H1 (cell line): ENCODE results near the gene GALNT4. TPM values are rescaled to one million over a fixed set of nuclear protein-coding genes. Genes with fewer than 3 reads are reported as not detected.

ENCODE experiments used
- CTCF ChIA-PET: fragments of 300-600 bp; sonication (Branson Sonifier 250); formaldehyde crosslinking; loops from one replicate; lab custom pipeline; 2021; ENCODE audit not compliant: partially characterized antibody; lab: Charles Lee
- POLR2A ChIA-PET: fragments of 300-600 bp; sonication (Branson Sonifier 250); formaldehyde crosslinking; loops from one replicate; lab custom pipeline; 2021; ENCODE audit warnings: inconsistent platforms; ENCODE audit not compliant: partially characterized antibody; lab: Charles Lee
- DNase-seq, 2 experiments: peaks; one replicate each; pipeline versions ENCODE4 v3.0.0 to v3.0.0-alpha.2; 2010 to 2022; ENCODE audit warnings: low spot score in 2 of 2, low read depth in 1 of 2, mixed read lengths in 1 of 2
- FAIRE-seq: peaks from 2 replicates; lab custom pipeline; 2011; peaks lifted over from hg19 to GRCh38; lab: Jason Lieb, UNC
- H2AFZ ChIP-seq: 2 replicates; pipeline ENCODE4 v1.8.1; 2012; ENCODE audit warnings: low read length, inconsistent platforms
- H2AK5ac ChIP-seq: 2 replicates; pipeline ENCODE4 v1.6.1; 2013; ENCODE audit warnings: low read depth, low read length
- H2BK120ac ChIP-seq: replicated peaks from 2 replicates; pipeline ENCODE3; 2013; ENCODE audit warnings: low read depth, low read length, inconsistent platforms
- H2BK12ac ChIP-seq: 2 replicates; pipeline ENCODE4 v1.6.1; 2013; ENCODE audit warnings: low read depth, low read length
- H2BK15ac ChIP-seq: 2 replicates; pipeline ENCODE4 v1.6.1; 2013; ENCODE audit warnings: low read length
- H2BK20ac ChIP-seq: 2 replicates; pipeline ENCODE4 v1.6.1; 2013; ENCODE audit warnings: low read length
- H2BK5ac ChIP-seq: 2 replicates; pipeline ENCODE4 v1.6.1; 2013; ENCODE audit warnings: low read depth, low read length
- H3K14ac ChIP-seq: 2 replicates; pipeline ENCODE4 v1.6.1; 2013; ENCODE audit warnings: inconsistent platforms; ENCODE audit not compliant: insufficient read length
- H3K18ac ChIP-seq: 2 replicates; pipeline ENCODE4 v1.6.1; 2013; ENCODE audit warnings: low read length; ENCODE audit errors: extremely low read depth
- H3K23ac ChIP-seq: 2 replicates; pipeline ENCODE4 v1.6.1; 2013; ENCODE audit warnings: inconsistent platforms; ENCODE audit not compliant: insufficient read length
- H3K23me2 ChIP-seq: 2 replicates; pipeline ENCODE4 v1.6.1; 2013; ENCODE audit warnings: low read depth, low read length
- H3K27ac ChIP-seq: 2 replicates; pipeline ENCODE4 v1.6.1; 2011; ENCODE audit warnings: low read depth, low read length, inconsistent platforms
- H3K27me3 ChIP-seq, 4 experiments: replicated peaks in 1 of 4; 1 replicate in 1 of 4; 2 replicates in 3 of 4; pipeline versions ENCODE4 v1.6.1 to v1.8.1; 2011 to 2013; ENCODE audit warnings: low read length in 3 of 4, mild to moderate bottlenecking in 3 of 4, inconsistent platforms in 2 of 4, mixed read lengths in 2 of 4, moderate library complexity in 1 of 4; ENCODE audit not compliant: control insufficient read depth in 3 of 4, insufficient read depth in 3 of 4; ENCODE audit errors: extremely low read depth in 1 of 4
- H3K36me3 ChIP-seq, 4 experiments: 2 replicates each; pipeline versions ENCODE4 v1.6.1 to v1.8.1; 2011 to 2013; ENCODE audit warnings: mild to moderate bottlenecking in 4 of 4, low read length in 3 of 4, moderate library complexity in 2 of 4, control low read depth in 1 of 4, inconsistent platforms in 1 of 4; ENCODE audit not compliant: insufficient read depth in 4 of 4, control insufficient read depth in 2 of 4
- H3K4ac ChIP-seq: replicated peaks from 2 replicates; pipeline ENCODE3; 2013; ENCODE audit warnings: low read length, low read depth, mixed read lengths, inconsistent platforms; ENCODE audit not compliant: insufficient read length
- H3K4me1 ChIP-seq, 4 experiments: replicated peaks in 1 of 4; 1 replicate in 1 of 4; 2 replicates in 3 of 4; pipeline versions ENCODE4 v1.6.1 to v1.8.1; 2011 to 2013; ENCODE audit warnings: low read length in 3 of 4, inconsistent platforms in 2 of 4, mixed read lengths in 1 of 4; ENCODE audit not compliant: insufficient read depth in 4 of 4, control insufficient read depth in 3 of 4
- H3K4me2 ChIP-seq, 2 experiments: 2 replicates each; pipeline versions ENCODE4 v1.6.1 to v1.8.1; 2011 to 2013; ENCODE audit warnings: low read depth in 2 of 2, low read length in 2 of 2, control low read depth in 1 of 2, inconsistent platforms in 1 of 2, mild to moderate bottlenecking in 1 of 2; ENCODE audit not compliant: insufficient read depth in 1 of 2
- H3K4me3 ChIP-seq, 4 experiments: fragments of 200-600, 300-600 bp in 1 of 4; sonication (generic), shearing (Covaris generic), sonication (Bioruptor Twin) in 1 of 4; 2 replicates each; pipeline versions ENCODE4 v1.5.1 to v1.8.1; 2011 to 2016; ENCODE audit warnings: low read length in 4 of 4, low read depth in 3 of 4, control low read depth in 2 of 4, inconsistent platforms in 2 of 4, mild to moderate bottlenecking in 2 of 4, mixed read lengths in 1 of 4, moderate library complexity in 1 of 4; ENCODE audit not compliant: insufficient read depth in 2 of 4; ENCODE audit errors: extremely low read depth in 1 of 4
- H3K56ac ChIP-seq: replicated peaks from 2 replicates; pipeline ENCODE3; 2013; ENCODE audit warnings: low read depth, mild to moderate bottlenecking, mixed read lengths, low read length, inconsistent platforms; ENCODE audit not compliant: insufficient read length
- H3K79me1 ChIP-seq: 2 replicates; pipeline ENCODE4 v1.6.1; 2013; ENCODE audit warnings: low read depth, low read length, control low read depth
- H3K79me2 ChIP-seq, 2 experiments: 2 replicates each; pipeline versions ENCODE4 v1.6.1 to v1.8.1; 2012 to 2013; ENCODE audit warnings: low read length in 2 of 2, mild to moderate bottlenecking in 2 of 2, inconsistent platforms in 1 of 2; ENCODE audit not compliant: insufficient read depth in 2 of 2, control insufficient read depth in 1 of 2
- H3K9ac ChIP-seq, 4 experiments: replicated peaks in 1 of 4; 1 replicate in 1 of 4; 2 replicates in 3 of 4; pipeline versions ENCODE4 v1.6.1 to v1.8.1; 2011 to 2013; ENCODE audit warnings: low read depth in 3 of 4, low read length in 3 of 4, control low read depth in 2 of 4, mild to moderate bottlenecking in 2 of 4, moderate library complexity in 2 of 4, inconsistent platforms in 1 of 4; ENCODE audit errors: extremely low read depth in 1 of 4
- H3K9me3 ChIP-seq, 2 experiments: 2 replicates each; pipeline versions ENCODE4 v1.6.1 to v1.8.1; 2012 to 2013; ENCODE audit warnings: mild to moderate bottlenecking in 2 of 2, moderate library complexity in 2 of 2, control low read depth in 1 of 2, inconsistent platforms in 1 of 2, low read depth in 1 of 2, low read length in 1 of 2, mixed read lengths in 1 of 2; ENCODE audit not compliant: insufficient read depth in 2 of 2
- H4K20me1 ChIP-seq, 2 experiments: replicated peaks in 1 of 2; 2 replicates each; pipeline versions ENCODE3 to v1.8.1; 2011 to 2013; ENCODE audit warnings: inconsistent platforms in 2 of 2, low read length in 2 of 2, mild to moderate bottlenecking in 1 of 2; ENCODE audit not compliant: insufficient read depth in 2 of 2, control insufficient read depth in 1 of 2
- H4K5ac ChIP-seq: 2 replicates; pipeline ENCODE4 v1.6.1; 2013; ENCODE audit warnings: low read length, low read depth, mixed read lengths, inconsistent platforms; ENCODE audit not compliant: insufficient read length
- H4K8ac ChIP-seq: 2 replicates; pipeline ENCODE4 v1.8.0; 2013; ENCODE audit warnings: mild to moderate bottlenecking, moderate library complexity, low read length, inconsistent platforms; ENCODE audit not compliant: insufficient read depth; ENCODE audit errors: extremely low read depth
- H4K91ac ChIP-seq: replicated peaks from 2 replicates; pipeline ENCODE3; 2013; ENCODE audit warnings: low read length, mixed read lengths, inconsistent platforms; ENCODE audit not compliant: insufficient read length
- CEBPB ChIP-seq: IDR thresholded peaks from 2 replicates; pipeline ENCODE4 v1.6.1; 2012; ENCODE audit warnings: low read depth, low read length
- CREB1 ChIP-seq: IDR thresholded peaks from 2 replicates; pipeline ENCODE4 v1.6.1; 2012; ENCODE audit warnings: inconsistent platforms
- CTBP2 ChIP-seq: IDR thresholded peaks from 2 replicates; pipeline ENCODE4 v1.7.0; 2011; ENCODE audit warnings: borderline replicate concordance, mild to moderate bottlenecking, moderate library complexity, mixed read lengths, low read length; ENCODE audit not compliant: insufficient read depth, insufficient read length
- FOSL1 ChIP-seq: IDR thresholded peaks from 2 replicates; pipeline ENCODE4 v1.6.1; 2011; ENCODE audit warnings: mild to moderate bottlenecking, low read depth, low read length, moderate library complexity; ENCODE audit not compliant: insufficient read depth
- GTF2F1 ChIP-seq: IDR thresholded peaks from 2 replicates; pipeline ENCODE4 v1.6.1; 2012; ENCODE audit warnings: low read depth, low read length, improper control_type of control experiment, borderline replicate concordance
- HDAC6 ChIP-seq: IDR thresholded peaks from one replicate; pipeline ENCODE4 v1.7.1; 2012; ENCODE audit warnings: low read depth, mild to moderate bottlenecking, inconsistent platforms, low read length, moderate library complexity
- JUN ChIP-seq: IDR thresholded peaks from 2 replicates; pipeline ENCODE4 v1.6.1; 2011; ENCODE audit warnings: low read depth, mild to moderate bottlenecking, improper control_type of control experiment, low read length
- POU5F1 ChIP-seq: IDR thresholded peaks from 2 replicates; pipeline ENCODE4 v1.6.1; 2011; ENCODE audit warnings: low read depth, mild to moderate bottlenecking, low read length, moderate library complexity
- RNF2 ChIP-seq: fragments of 200-900, 300-1000 bp; sonication (generic); IDR thresholded peaks from 2 replicates; pipeline ENCODE4 v1.7.1; 2016; ENCODE audit warnings: borderline replicate concordance, low read depth, mild to moderate bottlenecking, antibody characterized with exemption, low read length; ENCODE audit not compliant: poor library complexity, severe bottlenecking; ENCODE audit errors: missing control alignments
- SRF ChIP-seq: IDR thresholded peaks from 2 replicates; pipeline ENCODE4 v1.6.1; 2011; ENCODE audit warnings: mild to moderate bottlenecking, low read depth, low read length, moderate library complexity
- TAF7 ChIP-seq: optimal IDR thresholded peaks from 2 replicates; pipeline ENCODE3; 2011; ENCODE audit warnings: low read depth, mild to moderate bottlenecking, inconsistent platforms, low read length, moderate library complexity, borderline replicate concordance
- YY1 ChIP-seq: IDR thresholded peaks from 2 replicates; pipeline ENCODE4 v1.6.1; 2011; ENCODE audit warnings: low read depth, mild to moderate bottlenecking, low read length
- WGBS, 2 experiments: shearing (Covaris generic) in 1 of 2; methylation state at CpG; one replicate each; pipeline versions ENCODE4 v1.1.6 to v1.1.7; 2013 to 2015; ENCODE audit warnings: low lambda C conversion rate in 2 of 2, mixed read lengths in 2 of 2, inconsistent platforms in 1 of 2, low coverage in 1 of 2, missing lambda C conversion rate in 1 of 2; ENCODE audit not compliant: insufficient replicate concordance in 2 of 2, insufficient coverage in 1 of 2, insufficient read length in 1 of 2; ENCODE audit errors: extremely low coverage in 1 of 2, missing lambda C conversion rate in 1 of 2; 5-methylcytosine and 5-hydroxymethylcytosine counted together
- polyA plus RNA-seq, 7 experiments: library from polyadenylated mRNA; depleted of rRNA in 3 of 7; stranded (reverse) in 5 of 7; unstranded in 2 of 7; fragments of >200 nt in 5 of 7; fragments of 200-250 nt in 2 of 7; gene quantifications; 1 replicate in 5 of 7; 2 replicates in 1 of 7; 4 replicates in 1 of 7; pipeline versions ENCODE4 v1.2.1 to v1.2.3, GENCODE V29; 2011 to 2013; ENCODE audit warnings: missing spikeins in 2 of 7, mixed read lengths in 2 of 7
- total RNA-seq: library from RNA; stranded (reverse); fragmentation: NEBNext Ultra II Directional; extraction: Animal tissue kit (Norgen Biotek cat#: 25700); gene quantifications from 2 replicates; pipeline ENCODE4 v1.2.1, GENCODE V29; 2021
- TF ChIP-seq, protein P1 (sequence below): IDR thresholded peaks from 2 replicates; pipeline ENCODE4 v1.6.1; 2012; ENCODE audit warnings: low read length, inconsistent platforms

The GALNT4 gene
- total and polyA plus RNA-seq, 2 of the 8 experiments (the other 6 are each of a cell fraction or from before 2014, with no cell fraction given) = 0.45 to 3.3 TPM

DNA sequence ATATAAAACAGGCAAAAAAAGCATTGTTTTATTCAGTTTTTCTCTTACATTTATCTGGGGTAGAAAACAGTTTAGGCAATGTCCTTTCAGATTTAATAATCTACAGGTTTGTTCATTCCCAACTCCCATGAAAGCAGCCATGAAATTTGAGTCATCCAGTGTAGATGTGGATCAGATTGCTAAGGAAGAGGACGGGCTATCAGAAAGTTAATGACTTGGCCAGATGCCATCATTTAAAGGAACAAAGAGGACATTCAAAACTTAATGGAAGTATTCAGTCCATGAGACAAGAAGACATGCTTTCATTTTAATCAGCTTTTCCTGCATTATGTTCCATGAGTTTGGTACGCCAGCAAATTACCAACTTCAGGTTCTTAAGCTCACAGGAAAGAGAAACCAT, 32.4 kb upstream of the GALNT4 start:
- FAIRE-seq = no peak
- TF ChIP-seq POU5F1 (no peak), CEBPB (no peak), CTBP2 (no peak), HDAC6 (no peak), GTF2F1 (no peak), FOSL1 (no peak), YY1 (no peak), JUN (no peak), CREB1 (no peak), RNF2 (no peak), TAF7 (no peak), SRF (no peak)
- TF ChIP-seq, protein P1, sequence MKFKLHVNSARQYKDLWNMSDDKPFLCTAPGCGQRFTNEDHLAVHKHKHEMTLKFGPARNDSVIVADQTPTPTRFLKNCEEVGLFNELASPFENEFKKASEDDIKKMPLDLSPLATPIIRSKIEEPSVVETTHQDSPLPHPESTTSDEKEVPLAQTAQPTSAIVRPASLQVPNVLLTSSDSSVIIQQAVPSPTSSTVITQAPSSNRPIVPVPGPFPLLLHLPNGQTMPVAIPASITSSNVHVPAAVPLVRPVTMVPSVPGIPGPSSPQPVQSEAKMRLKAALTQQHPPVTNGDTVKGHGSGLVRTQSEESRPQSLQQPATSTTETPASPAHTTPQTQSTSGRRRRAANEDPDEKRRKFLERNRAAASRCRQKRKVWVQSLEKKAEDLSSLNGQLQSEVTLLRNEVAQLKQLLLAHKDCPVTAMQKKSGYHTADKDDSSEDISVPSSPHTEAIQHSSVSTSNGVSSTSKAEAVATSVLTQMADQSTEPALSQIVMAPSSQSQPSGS = no peak

More for the DNA sequence above, 32.4 kb upstream of the GALNT4 start:
- Histone ChIP-seq H3K27me3 (no peaks in the 10 kb centered on the region), H2AK5ac (no peak overlapping the region), H3K4me2 (no peak overlapping the region), H2BK15ac (no peak overlapping the region), H4K20me1 (no peaks in the 10 kb centered on the region), H4K5ac (no peak overlapping the region), H3K4me1 (no peaks in the 10 kb centered on the region), H3K4ac (no peak overlapping the region), H3K18ac (no peak overlapping the region), H2BK20ac (no peak overlapping the region), H2BK12ac (no peak overlapping the region), H4K91ac (no peak overlapping the region), H4K8ac (no peak overlapping the region), H3K23ac (no peak overlapping the region), H3K14ac (no peak overlapping the region), H2BK120ac (no peak overlapping the region), H3K56ac (no peak overlapping the region), H3K9ac (no peak overlapping the region), H3K9me3 (no peaks in the 10 kb centered on the region), H3K23me2 (no peaks in the 10 kb centered on the region), H3K36me3 (no peaks in the 10 kb centered on the region), H3K79me1 (no peaks in the 10 kb centered on the region), H3K27ac (no peak overlapping the region), H3K4me3 (no peak overlapping the region), H2AFZ (no peak overlapping the region), H3K79me2 (no peaks in the 10 kb centered on the region), H2BK5ac (no peak overlapping the region)
- 95% methylated on average over 2 of the region's 2 CpGs; no CpG with 5 or more reads in 1 of the 2 experiments for WGBS, 2 experiments
- ChIA-PET POLR2A (no interaction called here), CTCF (interaction anchor here (0.5 kb wide), 1 partner anchor 378 kb away, joined by 3 read pairs; no protein-coding TSS in a partner anchor)
- no peak for DNase-seq
